Stimulated activated effector memory CD8-positive, alpha-beta T cell treated with anti-CD3 and anti-CD28 coated beads, Interleukin-12 subunit alpha, Interleukin-12 subunit beta, amount 100 ng/mL, for 72 hours (primary cell): ENCODE data around the gene SUSD5.

Experiments
- ATAC-seq: fragments of 150-1000 bp; cut with Tn5 transposase; 2 replicates; pipeline ENCODE4 v1.10.0; 2021
- DNase-seq, 2 donors: peaks; one replicate each; pipeline ENCODE4 v3.0.0; 2021 to 2022; ENCODE audit warnings: low spot score in 2 of 2
- H3K27ac Mint-ChIP-seq: one replicate; pipeline ENCODE4 v1.8.0; 2022; ENCODE audit warnings: mild to moderate bottlenecking, mixed read lengths
- H3K36me3 Mint-ChIP-seq: one replicate; pipeline ENCODE4 v1.8.0; 2022; ENCODE audit warnings: mild to moderate bottlenecking, mixed read lengths
- H3K4me1 Mint-ChIP-seq: one replicate; pipeline ENCODE4 v1.8.0; 2022; ENCODE audit warnings: mixed read lengths
- H3K4me3 Mint-ChIP-seq: one replicate; pipeline ENCODE4 v1.8.0; 2022; ENCODE audit warnings: mild to moderate bottlenecking, mixed read lengths
- H3K9me3 Mint-ChIP-seq: one replicate; pipeline ENCODE4 v1.8.0; 2022; ENCODE audit warnings: mixed read lengths

The SUSD5 gene

DNA sequence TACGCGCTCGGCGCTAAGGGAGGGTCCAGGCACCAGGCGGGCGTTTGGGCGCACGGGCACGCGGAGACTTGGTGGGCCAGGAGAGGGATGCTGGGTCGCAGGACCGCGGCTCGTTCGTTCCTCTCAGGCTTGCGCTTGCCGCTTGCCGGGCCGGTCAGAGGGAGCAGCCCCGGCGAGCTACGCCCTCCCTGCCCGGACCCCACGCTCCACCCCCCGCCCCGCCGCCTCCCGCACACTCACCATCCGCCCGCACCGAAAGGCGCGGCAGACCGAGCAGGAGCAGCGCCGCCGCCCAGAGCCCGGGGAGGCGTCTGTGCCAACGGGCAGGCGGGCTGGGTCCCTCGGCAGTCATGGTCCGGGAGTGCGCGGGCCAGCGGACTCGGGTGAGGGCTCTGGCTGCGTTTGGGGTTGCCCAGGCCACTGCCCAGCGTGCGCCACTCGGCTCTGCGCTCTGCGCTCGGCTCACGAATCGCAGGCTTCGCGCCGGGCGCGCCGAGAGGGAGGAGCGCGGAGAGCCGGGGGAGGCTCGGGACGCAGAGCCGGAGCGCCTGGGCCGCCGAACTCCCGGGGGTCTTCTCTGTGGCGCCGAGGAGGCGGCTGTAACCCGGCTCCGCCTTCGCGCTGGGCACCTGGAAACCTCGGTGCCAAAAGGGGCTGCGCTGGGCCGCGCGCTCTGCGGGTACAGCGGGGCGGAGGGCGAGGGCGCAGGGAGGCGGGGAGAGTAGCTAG is at the start of gene SUSD5:
Gene SUSD5, minus strand, starts transcription at position 365 of the 729 bp plus-strand sequence. Its CDS starts 13 bp downstream, at position 352.
- Mint-ChIP-seq H3K36me3 (no peaks in the 10 kb centered on the region), H3K4me3 (no peak within 1 kb of the TSS), H3K27ac (no peak within 1 kb of the TSS), H3K9me3 (no peaks in the 10 kb centered on the region), H3K4me1 (peaks cover 6% of the 10 kb centered on the region)
- ATAC-seq (no peak), DNase-seq (no peak)

- Mint-ChIP-seq H3K4me3 (no peak overlapping the region), H3K9me3 (no peaks in the 10 kb centered on the region), H3K4me1 (no peaks in the 10 kb centered on the region), H3K27ac (no peak overlapping the region), H3K36me3 (no peaks in the 10 kb centered on the region)
- ATAC-seq: no peak
- no peak for DNase-seq
Observed at GRCh38 chr3:33260104-33260503, 41.5 kb upstream of the SUSD5 start.

DNA sequence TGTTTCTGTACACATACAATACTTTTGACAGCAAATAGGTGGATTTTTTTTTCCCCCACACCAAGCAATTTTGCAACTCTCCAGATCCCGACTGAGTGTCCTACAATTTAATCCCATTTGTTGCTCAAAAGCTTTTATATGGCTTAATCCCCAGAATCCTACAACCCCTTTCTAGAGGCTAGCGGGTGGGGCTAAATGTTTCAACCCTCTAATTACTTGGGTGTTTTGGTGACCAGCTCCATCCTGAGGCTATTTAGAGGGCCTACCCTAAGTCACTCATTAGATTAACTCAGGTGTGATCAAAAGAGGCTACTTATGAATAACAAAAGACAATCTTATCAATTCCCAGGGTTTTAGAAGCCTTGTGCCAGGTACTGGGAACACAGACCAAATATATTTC is 37.6 kb upstream of the SUSD5 start:
- no peaks in the 10 kb centered on the region for H3K4me1 Mint-ChIP-seq
- H3K27ac Mint-ChIP-seq: no peak overlapping the region
- no peak for ATAC-seq
- no peaks in the 10 kb centered on the region for H3K36me3 Mint-ChIP-seq
- no peaks in the 10 kb centered on the region for H3K9me3 Mint-ChIP-seq
- no peak overlapping the region for H3K4me3 Mint-ChIP-seq
- no peak for DNase-seq

GRCh38 chr3:33250712-33251111 is 32.1 kb upstream of the SUSD5 start:
- Mint-ChIP-seq H3K27ac (no peak overlapping the region), H3K9me3 (no peaks in the 10 kb centered on the region), H3K4me1 (no peaks in the 10 kb centered on the region), H3K4me3 (no peak overlapping the region), H3K36me3 (no peaks in the 10 kb centered on the region)
- DNase-seq (no peak), ATAC-seq (no peak)

GRCh38 chr3:33246786-33247185 is 28.2 kb upstream of the SUSD5 start:
- Mint-ChIP-seq H3K4me1 (no peaks in the 10 kb centered on the region), H3K4me3 (no peak overlapping the region), H3K36me3 (no peaks in the 10 kb centered on the region), H3K27ac (no peak overlapping the region), H3K9me3 (no peaks in the 10 kb centered on the region)
- DNase-seq (no peak), ATAC-seq (no peak)

GRCh38 chr3:33240261-33240660 is 21.7 kb upstream of the SUSD5 start:
- H3K27ac Mint-ChIP-seq: no peak overlapping the region
- no peaks in the 10 kb centered on the region for H3K4me1 Mint-ChIP-seq
- H3K36me3 Mint-ChIP-seq: no peaks in the 10 kb centered on the region
- ATAC-seq (no peak), DNase-seq (no peak)
- H3K4me3 Mint-ChIP-seq: no peak overlapping the region
- no peaks in the 10 kb centered on the region for H3K9me3 Mint-ChIP-seq

GRCh38 chr3:33238923-33239322 is 20.3 kb upstream of the SUSD5 start:
- ATAC-seq (no peak), DNase-seq (no peak)
- Mint-ChIP-seq H3K27ac (no peak overlapping the region), H3K4me1 (no peaks in the 10 kb centered on the region), H3K36me3 (no peaks in the 10 kb centered on the region), H3K4me3 (no peak overlapping the region), H3K9me3 (no peaks in the 10 kb centered on the region)

DNA sequence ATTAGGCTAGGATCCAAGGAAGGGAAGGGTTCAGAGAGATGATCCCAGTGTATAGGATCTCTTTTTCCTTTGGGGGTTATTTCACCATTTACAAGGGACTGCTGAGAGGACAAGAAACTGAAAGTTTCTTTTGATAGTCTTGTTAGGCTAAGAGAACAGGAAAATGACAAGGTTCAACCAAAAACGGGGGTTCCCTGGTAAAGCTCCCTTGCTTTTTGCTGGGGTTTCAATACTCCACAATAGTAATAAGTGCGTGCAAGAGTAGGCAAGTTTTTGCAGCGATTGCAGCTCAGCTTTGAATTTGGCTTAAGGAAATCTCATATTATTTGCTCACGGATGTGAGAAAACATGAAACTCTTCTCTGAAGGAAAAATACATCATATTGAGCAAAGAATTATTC is 18.8 kb upstream of the SUSD5 start:
- no peaks in the 10 kb centered on the region for H3K9me3 Mint-ChIP-seq
- no peaks in the 10 kb centered on the region for H3K4me1 Mint-ChIP-seq
- H3K27ac Mint-ChIP-seq: no peak overlapping the region
- H3K36me3 Mint-ChIP-seq: no peaks in the 10 kb centered on the region
- no peak overlapping the region for H3K4me3 Mint-ChIP-seq
- no peak for ATAC-seq
- no peak for DNase-seq

- Mint-ChIP-seq H3K36me3 (no peaks in the 10 kb centered on the region), H3K27ac (no peak overlapping the region), H3K9me3 (no peaks in the 10 kb centered on the region), H3K4me3 (no peak overlapping the region), H3K4me1 (no peaks in the 10 kb centered on the region)
- ATAC-seq (no peak), DNase-seq (no peak)
Observed at GRCh38 chr3:33236005-33236404, 17.4 kb upstream of the SUSD5 start.

DNA sequence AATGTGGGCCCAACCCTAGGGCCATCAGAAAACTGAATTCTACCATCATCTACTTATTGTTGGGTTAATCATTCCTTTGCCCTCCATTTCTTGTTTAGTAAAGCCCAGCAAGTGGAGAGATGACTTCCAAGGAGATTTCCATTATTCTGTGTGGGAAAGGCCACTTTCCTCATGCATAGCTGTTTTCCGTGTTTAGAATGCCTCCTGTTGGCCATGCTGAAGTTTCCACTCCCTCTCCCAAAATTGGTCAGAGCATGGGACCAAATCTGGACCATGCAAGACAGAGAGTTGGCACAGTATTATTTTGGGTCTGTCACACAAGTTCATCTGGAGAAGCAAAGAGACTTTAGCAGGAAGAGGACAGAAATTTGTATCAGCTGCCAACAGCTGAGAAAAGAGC is 15.3 kb upstream of the SUSD5 start:
- no peaks in the 10 kb centered on the region for H3K4me1 Mint-ChIP-seq
- ATAC-seq (no peak), DNase-seq (no peak)
- H3K36me3 Mint-ChIP-seq: no peaks in the 10 kb centered on the region
- H3K4me3 Mint-ChIP-seq: no peak overlapping the region
- no peak overlapping the region for H3K27ac Mint-ChIP-seq
- no peaks in the 10 kb centered on the region for H3K9me3 Mint-ChIP-seq

- H3K4me1 Mint-ChIP-seq: no peaks in the 10 kb centered on the region
- ATAC-seq: no peak
- no peaks in the 10 kb centered on the region for H3K36me3 Mint-ChIP-seq
- no peaks in the 10 kb centered on the region for H3K9me3 Mint-ChIP-seq
- H3K27ac Mint-ChIP-seq: no peak overlapping the region
- H3K4me3 Mint-ChIP-seq: no peak overlapping the region
- no peak for DNase-seq
Observed at GRCh38 chr3:33231756-33232465, 13.3 kb upstream of the SUSD5 start.

- no peaks in the 10 kb centered on the region for H3K36me3 Mint-ChIP-seq
- DNase-seq: no peak
- H3K4me3 Mint-ChIP-seq: no peak overlapping the region
- no peak overlapping the region for H3K27ac Mint-ChIP-seq
- no peaks in the 10 kb centered on the region for H3K4me1 Mint-ChIP-seq
- no peak for ATAC-seq
- no peaks in the 10 kb centered on the region for H3K9me3 Mint-ChIP-seq
Observed at GRCh38 chr3:33229947-33230346, 11.3 kb upstream of the SUSD5 start.

DNA sequence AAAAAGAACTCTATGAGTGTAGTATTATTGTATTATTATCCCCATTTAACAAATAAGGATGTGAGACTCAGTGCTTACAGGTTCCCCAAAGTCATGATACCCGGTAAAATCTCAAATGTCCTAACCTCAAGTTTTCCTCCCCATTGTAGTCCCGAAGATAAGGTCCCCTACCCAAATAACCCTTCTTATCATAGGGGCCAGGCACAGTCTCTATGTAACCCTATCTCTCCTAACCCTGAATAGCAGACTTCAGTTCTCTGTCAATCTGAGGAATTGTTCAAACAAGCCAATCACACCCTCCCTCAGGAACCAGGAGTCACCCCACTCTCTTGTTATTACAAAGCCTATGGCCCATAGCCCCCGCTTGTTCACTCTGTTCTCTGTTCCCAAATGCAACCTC is 10.5 kb upstream of the SUSD5 start:
- ATAC-seq: no peak
- no peak overlapping the region for H3K27ac Mint-ChIP-seq
- H3K4me1 Mint-ChIP-seq: no peaks in the 10 kb centered on the region
- no peaks in the 10 kb centered on the region for H3K36me3 Mint-ChIP-seq
- no peak for DNase-seq
- H3K4me3 Mint-ChIP-seq: no peak overlapping the region
- no peaks in the 10 kb centered on the region for H3K9me3 Mint-ChIP-seq

- Mint-ChIP-seq H3K4me3 (no peak overlapping the region), H3K27ac (no peak overlapping the region), H3K9me3 (no peaks in the 10 kb centered on the region), H3K4me1 (peaks cover 6% of the 10 kb centered on the region), H3K36me3 (no peaks in the 10 kb centered on the region)
- DNase-seq: no peak
- no peak for ATAC-seq
Observed at GRCh38 chr3:33221241-33221640, 2.6 kb upstream of the SUSD5 start.

DNA sequence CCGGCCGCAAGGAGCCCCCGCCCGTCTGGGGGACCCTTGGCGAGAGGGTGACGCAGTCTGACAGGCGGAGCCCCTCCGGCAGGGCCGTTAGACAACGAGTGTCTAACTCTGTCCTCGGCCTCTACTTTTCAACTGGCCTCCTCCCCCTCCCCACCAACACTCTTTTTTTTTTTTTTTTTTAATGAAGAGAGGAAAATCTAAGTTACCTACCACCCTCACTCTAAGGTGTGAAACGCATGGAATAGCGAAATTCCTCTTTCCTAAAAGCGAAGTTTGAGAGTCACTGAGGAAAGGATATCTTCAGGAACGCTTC is 521 bp upstream of the SUSD5 start:
- no peak overlapping the region for H3K4me3 Mint-ChIP-seq
- H3K36me3 Mint-ChIP-seq: no peaks in the 10 kb centered on the region
- H3K27ac Mint-ChIP-seq: no peak overlapping the region
- ATAC-seq (no peak), DNase-seq (no peak)
- no peaks in the 10 kb centered on the region for H3K9me3 Mint-ChIP-seq
- H3K4me1 Mint-ChIP-seq: peaks cover 6% of the 10 kb centered on the region

DNA sequence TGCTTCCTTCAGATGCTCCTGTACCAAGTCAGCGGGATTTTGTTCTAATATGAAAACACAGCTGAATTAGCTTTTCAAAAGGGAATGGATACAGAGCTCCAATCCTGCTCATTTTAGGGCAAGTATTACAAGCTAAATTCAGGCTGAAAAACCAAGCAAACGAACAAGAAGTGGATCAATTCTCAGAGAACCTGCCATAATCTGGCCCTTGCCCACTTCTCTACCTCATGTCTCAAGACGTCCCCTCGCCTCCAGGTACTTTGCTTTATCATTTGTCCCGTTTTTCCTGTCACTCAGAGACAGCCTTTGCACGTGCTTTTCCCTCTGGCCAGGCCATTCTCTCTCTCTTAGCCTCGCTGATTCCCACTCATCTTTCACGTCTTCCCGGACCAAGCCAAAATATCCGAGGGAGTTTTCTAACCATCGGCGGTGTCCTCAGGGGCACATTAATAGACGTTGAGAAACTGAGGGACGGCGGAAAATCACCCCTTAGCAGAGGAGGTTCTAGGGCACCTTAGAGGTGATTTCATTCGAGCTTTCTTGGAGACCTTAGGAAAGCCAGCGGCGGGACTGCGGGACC is 654 bp downstream of the SUSD5 start:
- no peaks in the 10 kb centered on the region for H3K9me3 Mint-ChIP-seq
- no peak overlapping the region for H3K27ac Mint-ChIP-seq
- ATAC-seq: no peak
- DNase-seq: no peak
- no peaks in the 10 kb centered on the region for H3K36me3 Mint-ChIP-seq
- no peak overlapping the region for H3K4me3 Mint-ChIP-seq
- H3K4me1 Mint-ChIP-seq: peaks cover 6% of the 10 kb centered on the region
